Thoracic aorta (tissue), 2 donors: ENCODE measurements around the gene CDH20. TPM values are rescaled to one million over a fixed set of nuclear protein-coding genes. Genes with fewer than 3 reads are reported as not detected.

Source experiments
- ATAC-seq: fragments of 150-250 bp; one replicate; pipeline ENCODE4 v1.8.0; 2017; ENCODE audit warnings: low read depth; ENCODE audit not compliant: insufficient number of reproducible peaks, low FRiP score
- DNase-seq: peaks from one replicate; pipeline ENCODE4 v3.0.0-alpha.2; 2020; ENCODE audit warnings: low spot score
- H3K27ac ChIP-seq, 2 donors: fragments of 200-600 bp; sonication (generic); 1 replicate in 1 of 2; 2 replicates in 1 of 2; pipeline ENCODE4 v1.5.1; 2016; ENCODE audit warnings: mild to moderate bottlenecking in 2 of 2, moderate library complexity in 2 of 2
- H3K27me3 ChIP-seq: fragments of 200-600 bp; sonication (generic); replicated peaks from 2 replicates; pipeline ENCODE4 v1.6.0; 2016; ENCODE audit warnings: mild to moderate bottlenecking; ENCODE audit not compliant: insufficient read depth
- H3K36me3 ChIP-seq: fragments of 200-600 bp; sonication (generic); one replicate; pipeline ENCODE4 v1.5.1; 2016
- H3K4me1 ChIP-seq, 2 donors: fragments of 200-600 bp; sonication (generic); 1 replicate in 1 of 2; 2 replicates in 1 of 2; pipeline versions ENCODE4 v1.5.1 to v1.6.0; 2016; ENCODE audit warnings: low read depth in 2 of 2, mild to moderate bottlenecking in 1 of 2; ENCODE audit not compliant: control insufficient read depth in 1 of 2
- H3K4me3 ChIP-seq: fragments of 200-600 bp; sonication (generic); 2 replicates; pipeline ENCODE4 v1.5.1; 2016; ENCODE audit warnings: mild to moderate bottlenecking
- H3K9me3 ChIP-seq: fragments of 200-600 bp; sonication (generic); 2 replicates; pipeline ENCODE4 v1.5.1; 2016
- total RNA-seq, 2 donors: library from RNA; depleted of rRNA; stranded (reverse); fragments of >200 nt; gene quantifications; one replicate each; pipeline versions ENCODE4 v1.1.0 to v1.2.3, GENCODE V29; 2016
- TF ChIP-seq, protein P1 (sequence below): fragments of 200-600 bp; sonication (generic); IDR thresholded peaks from one replicate; pipeline ENCODE4 v1.5.1; 2019; ENCODE audit warnings: antibody characterized with exemption

Gene CDH20
- total RNA-seq, 2 donors from 2014 or later = 0.54 TPM; not detected in 1

DNA sequence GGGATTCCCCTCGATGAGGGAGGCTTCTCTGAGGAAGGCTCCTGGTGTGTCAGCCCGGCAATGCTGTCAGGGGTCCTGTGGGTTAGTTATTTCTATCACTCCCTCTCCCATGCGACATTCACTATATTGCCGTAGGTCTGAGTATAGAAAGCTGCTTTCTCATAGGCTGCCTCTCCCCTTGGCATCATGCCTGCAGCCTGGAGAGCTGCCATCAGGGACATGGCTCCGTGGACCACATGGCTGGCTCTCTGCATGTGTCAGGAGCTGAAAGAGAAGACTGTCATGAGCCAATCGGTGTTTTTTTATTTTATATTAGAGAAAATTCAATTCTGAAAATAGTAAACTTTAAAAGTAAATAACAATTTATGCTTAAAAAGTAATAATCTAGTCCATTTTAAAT is 198.0 kb downstream of the CDH20 start:
- Histone ChIP-seq H3K36me3 (no peaks in the 10 kb centered on the region), H3K27me3 (no peaks in the 10 kb centered on the region), H3K9me3 (no peaks in the 10 kb centered on the region), H3K27ac (no peak overlapping the region), H3K4me1 (no peaks in the 10 kb centered on the region), H3K4me3 (no peak overlapping the region)
- DNase-seq (no peak), ATAC-seq (no peak)
- TF ChIP-seq, protein P1, sequence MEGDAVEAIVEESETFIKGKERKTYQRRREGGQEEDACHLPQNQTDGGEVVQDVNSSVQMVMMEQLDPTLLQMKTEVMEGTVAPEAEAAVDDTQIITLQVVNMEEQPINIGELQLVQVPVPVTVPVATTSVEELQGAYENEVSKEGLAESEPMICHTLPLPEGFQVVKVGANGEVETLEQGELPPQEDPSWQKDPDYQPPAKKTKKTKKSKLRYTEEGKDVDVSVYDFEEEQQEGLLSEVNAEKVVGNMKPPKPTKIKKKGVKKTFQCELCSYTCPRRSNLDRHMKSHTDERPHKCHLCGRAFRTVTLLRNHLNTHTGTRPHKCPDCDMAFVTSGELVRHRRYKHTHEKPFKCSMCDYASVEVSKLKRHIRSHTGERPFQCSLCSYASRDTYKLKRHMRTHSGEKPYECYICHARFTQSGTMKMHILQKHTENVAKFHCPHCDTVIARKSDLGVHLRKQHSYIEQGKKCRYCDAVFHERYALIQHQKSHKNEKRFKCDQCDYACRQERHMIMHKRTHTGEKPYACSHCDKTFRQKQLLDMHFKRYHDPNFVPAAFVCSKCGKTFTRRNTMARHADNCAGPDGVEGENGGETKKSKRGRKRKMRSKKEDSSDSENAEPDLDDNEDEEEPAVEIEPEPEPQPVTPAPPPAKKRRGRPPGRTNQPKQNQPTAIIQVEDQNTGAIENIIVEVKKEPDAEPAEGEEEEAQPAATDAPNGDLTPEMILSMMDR = no peak

DNA sequence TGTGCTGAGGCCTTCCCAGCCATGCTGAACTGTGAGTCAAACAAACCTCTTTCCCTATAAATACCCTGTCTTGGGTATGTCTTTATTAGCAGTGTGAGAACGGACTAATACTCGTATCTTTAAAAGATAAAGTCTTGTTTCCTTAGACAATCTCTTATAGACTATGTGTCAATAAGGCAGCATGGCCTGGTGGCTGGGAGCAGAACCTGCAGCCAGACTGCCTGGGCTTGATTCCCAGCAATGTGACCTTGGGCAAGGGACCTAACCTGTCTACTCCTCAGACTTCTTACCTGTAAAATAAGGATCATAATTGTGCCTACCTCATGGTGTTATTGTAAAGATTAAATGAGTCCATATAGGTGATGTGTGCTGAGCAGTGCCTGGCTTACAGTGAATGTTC is 198.7 kb downstream of the CDH20 start:
- ATAC-seq (no peak), DNase-seq (no peak)
- TF ChIP-seq, protein P1 = no peak
- Histone ChIP-seq H3K4me3 (no peak overlapping the region), H3K27ac (no peak overlapping the region), H3K27me3 (no peaks in the 10 kb centered on the region), H3K4me1 (no peaks in the 10 kb centered on the region), H3K36me3 (no peaks in the 10 kb centered on the region), H3K9me3 (no peaks in the 10 kb centered on the region)

DNA sequence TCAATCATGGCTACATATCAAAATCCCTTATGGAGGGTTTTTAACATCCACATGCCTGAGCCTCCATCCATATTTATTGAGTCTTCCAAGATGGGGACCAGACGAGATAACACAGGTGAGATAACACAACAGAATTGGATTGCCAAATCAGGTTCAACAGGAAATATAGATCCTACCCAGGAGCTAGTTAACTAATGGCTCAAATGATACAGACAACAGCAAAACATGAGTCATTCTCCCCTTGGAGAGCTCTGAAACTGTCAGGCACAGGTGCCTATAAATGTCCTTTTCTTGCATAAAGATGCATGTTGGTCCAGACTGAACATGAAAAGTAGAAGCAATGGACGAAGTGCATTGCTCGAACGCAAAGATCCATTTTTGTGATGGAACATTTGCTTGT is 202.2 kb downstream of the CDH20 start:
- TF ChIP-seq, protein P1 = no peak
- H3K4me3 ChIP-seq = no peak overlapping the region
- ATAC-seq = no peak

DNA sequence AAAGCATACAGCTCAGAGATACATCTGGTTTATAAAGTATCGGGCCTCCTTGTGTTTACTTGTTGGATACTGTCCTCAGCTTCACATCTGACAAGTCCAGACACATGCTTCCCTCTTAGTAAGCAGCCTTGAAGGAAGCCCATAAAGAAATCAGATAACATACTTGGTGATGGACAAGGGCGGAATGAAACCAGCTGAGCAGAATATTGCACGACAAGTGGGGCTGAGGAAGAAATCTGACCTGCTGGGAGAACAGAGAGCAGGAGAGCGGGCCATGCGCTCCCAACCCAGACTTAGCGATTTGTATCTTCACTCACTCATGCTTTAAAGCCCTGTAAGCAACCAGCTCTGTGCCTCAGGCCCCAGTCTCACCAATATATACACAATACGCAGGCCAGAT is 208.4 kb downstream of the CDH20 start:
- ATAC-seq = no peak

More for the DNA sequence above, 202.2 kb downstream of the CDH20 start:
- Histone ChIP-seq H3K27ac (no peak overlapping the region), H3K9me3 (no peaks in the 10 kb centered on the region), H3K36me3 (no peaks in the 10 kb centered on the region), H3K27me3 (no peaks in the 10 kb centered on the region), H3K4me1 (no peaks in the 10 kb centered on the region)
- DNase-seq = no peak

DNA sequence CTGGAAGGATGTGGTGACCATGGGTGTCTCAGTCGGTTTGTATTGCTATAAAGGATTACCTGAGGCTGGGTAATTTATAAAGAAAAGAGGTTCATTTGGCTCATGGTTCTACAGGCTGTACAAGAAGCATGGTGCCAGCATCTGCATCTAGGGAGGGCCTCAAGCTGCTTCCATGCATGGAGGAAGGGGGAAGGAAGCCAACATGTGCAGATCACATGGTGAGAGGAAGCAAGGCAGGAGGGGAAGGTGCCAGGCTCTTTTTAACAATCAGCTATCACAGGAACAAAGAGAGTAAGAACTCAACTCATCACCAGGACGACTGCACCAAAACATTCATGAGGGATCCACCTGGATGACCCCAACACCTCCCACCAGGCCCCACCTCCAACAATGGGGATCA is 209.4 kb downstream of the CDH20 start:
- Histone ChIP-seq H3K4me1 (no peaks in the 10 kb centered on the region), H3K4me3 (no peak overlapping the region), H3K27me3 (no peaks in the 10 kb centered on the region), H3K27ac (no peak overlapping the region), H3K36me3 (no peaks in the 10 kb centered on the region), H3K9me3 (no peaks in the 10 kb centered on the region)
- DNase-seq = no peak
- TF ChIP-seq, protein P1 = no peak
- ATAC-seq = no peak

More for the DNA sequence above, 208.4 kb downstream of the CDH20 start:
- H3K27ac ChIP-seq = no peak overlapping the region
- TF ChIP-seq, protein P1 = no peak
- no peaks in the 10 kb centered on the region for H3K27me3 ChIP-seq
- DNase-seq = no peak
- no peaks in the 10 kb centered on the region for H3K9me3 ChIP-seq
- H3K4me1 ChIP-seq = no peaks in the 10 kb centered on the region
- no peaks in the 10 kb centered on the region for H3K36me3 ChIP-seq
- H3K4me3 ChIP-seq = no peak overlapping the region
